NCI-H146 treated with DMSO at 0.1 percent for 48 hours (cell line): ENCODE measurements around the gene GH1.

Experiments used
- DNase-seq: peaks from one replicate; lab custom pipeline; 2025; ENCODE audit not compliant: unreplicated experiment; lab: John Stamatoyannopoulos, UW

Gene GH1

DNA sequence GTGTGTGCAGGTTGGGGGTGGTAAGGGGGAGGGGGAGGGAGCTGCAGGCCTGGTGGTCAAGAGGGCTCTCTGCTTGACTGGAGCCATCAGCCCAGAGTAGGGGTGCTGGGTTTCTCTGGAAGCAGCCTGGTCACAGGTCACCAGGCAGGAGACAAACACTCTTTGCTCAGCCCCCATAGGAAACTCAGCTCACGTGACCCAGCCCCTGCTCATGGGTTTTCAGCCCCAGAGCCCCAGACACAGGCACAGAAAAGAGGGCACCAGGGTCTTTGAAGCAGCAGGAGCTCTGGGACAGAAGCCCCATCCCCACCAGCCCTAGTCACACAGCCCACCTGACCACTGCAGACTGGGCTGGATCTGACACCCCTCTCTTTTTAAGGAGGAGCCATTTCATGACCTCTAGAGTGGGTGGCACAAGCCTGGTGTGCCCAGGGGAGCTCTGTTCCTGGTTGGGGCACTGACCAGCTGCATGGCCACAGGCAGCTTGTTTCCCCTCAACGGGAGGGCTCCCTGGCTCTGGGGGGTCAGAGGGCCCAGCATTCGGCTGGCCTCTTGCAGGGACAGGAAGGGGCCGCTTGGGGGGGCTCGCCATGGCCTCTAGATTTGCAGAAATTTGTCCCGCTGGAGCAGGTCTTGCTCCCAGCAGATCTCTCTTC is 27.3 kb upstream of the GH1 start:
- no peak for DNase-seq

DNA sequence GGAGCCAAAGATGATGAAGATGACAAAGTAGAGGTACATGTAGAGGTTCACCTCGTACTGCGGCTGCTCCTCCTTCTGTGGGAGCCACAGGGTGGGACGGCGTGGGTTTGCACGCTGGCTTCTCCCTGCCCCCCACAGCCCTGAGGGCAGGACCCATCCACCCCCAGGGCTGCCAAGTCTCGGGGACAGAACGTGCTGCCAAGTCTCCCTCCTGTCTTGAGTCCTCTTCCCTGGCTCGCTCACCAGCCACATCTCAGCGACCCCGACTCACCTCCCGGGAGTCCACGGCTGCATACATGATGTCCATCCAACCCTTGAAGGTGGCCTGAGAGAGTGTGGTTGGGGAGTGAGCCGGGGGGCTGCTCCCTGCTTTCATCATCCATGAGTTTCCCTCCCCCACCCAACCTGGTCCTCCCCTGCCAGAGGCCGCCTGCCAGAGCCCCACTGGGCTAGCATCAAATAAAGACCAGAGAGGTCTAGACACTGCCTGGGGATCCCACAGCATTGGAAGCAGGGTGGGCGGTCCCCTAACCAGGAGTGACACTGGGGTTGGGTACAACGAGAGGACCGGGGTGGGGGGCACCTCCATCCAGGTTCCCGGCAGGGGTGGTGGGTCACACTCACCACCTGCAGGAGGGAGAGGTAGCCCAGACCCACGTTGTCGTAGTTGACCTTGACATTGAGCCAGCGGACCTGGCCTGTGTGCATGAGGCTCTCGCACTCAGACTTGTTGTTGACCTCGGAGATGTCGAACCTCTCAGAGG is 26.3 kb upstream of the GH1 start:
- no peak for DNase-seq

DNA sequence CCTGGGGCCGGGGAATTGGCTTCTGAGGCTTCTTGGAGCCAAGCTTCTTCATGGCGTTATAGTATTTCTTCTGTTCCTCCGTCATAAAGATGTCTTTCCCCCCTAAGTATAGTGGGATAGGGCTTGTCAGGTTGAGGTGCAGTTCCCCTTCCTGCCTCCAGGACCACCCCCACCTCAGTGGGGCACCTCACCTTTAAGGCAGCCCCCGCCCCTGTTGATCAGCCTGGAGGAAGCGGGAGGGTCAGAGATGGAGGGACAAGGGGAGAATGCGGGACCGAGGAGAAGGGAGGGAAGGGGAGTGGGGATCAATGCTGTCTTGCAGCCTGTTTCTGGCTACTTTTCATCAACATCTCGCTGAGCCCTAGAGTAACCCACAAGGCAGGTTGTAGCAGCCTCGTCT is 25.1 kb upstream of the GH1 start:
- no peak for DNase-seq

DNA sequence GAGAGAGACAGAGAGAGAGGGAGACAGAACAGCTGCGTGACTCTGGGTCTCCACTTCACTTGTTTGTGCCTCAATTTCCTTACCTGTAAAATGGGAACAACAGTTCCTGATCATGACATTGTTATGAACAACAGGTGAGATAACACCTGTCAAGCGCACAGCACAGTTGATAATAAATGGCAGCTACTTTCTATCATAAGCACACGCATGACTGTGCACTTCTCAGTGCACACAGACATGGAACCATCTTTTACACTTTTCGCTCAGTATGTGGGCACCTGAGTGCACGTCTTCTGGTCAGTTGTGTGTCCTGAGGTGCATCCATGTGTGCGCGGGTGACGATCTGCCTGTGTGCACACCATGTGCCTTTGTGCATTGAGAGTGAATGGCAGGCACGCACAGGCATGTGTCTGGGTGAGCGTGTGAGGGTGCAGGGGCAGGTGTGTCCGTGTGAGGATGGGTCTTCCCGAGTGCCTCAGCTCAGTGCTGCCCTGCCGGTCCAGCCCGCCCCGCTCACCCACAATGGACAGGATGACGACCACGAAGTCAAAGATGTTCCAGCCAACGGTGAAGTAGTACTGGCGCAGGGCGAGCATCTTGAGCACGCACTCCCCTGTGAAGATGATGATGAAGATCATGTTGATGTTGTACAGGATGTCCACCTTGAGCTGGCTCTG is 23.8 kb upstream of the GH1 start:
- no peak for DNase-seq

DNA sequence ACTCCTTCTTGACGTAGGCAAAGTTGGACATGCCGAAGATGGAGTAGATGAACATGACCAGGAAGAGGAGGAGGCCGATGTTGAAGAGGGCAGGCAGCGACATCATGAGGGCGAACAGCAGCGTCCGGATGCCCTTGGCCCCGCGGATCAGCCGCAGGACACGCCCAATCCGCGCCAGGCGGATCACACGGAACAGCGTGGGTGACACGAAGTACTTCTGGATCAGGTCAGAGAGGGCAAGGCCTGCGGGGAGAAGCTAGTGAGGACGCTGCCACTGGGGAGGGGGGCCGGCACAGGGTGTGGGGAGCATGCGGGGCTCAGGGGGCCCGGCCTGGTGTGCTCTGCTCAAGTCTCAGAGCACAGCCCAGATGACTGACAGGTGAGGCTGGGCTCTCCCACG is 23.1 kb upstream of the GH1 start:
- no peak for DNase-seq

DNA sequence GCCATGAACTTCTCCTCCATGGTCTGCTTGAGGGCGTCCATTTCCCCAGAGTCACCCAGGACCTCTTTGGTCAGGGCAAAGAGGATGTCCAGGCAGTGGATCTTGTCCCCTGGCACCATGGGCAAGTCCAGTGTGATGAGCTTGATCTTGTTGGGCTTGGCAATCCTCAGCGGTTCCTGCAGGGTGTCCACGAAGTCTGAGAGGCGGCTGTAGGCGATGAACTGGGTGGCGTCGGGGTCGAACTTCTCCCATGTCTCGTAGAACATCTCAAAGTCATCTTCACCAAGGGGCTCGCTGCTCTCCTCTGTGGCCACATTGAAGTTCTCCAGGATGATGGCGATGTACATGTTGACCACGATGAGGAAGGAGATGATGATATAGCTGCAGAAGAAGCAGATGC is 22.5 kb upstream of the GH1 start:
- DNase-seq = no peak

DNA sequence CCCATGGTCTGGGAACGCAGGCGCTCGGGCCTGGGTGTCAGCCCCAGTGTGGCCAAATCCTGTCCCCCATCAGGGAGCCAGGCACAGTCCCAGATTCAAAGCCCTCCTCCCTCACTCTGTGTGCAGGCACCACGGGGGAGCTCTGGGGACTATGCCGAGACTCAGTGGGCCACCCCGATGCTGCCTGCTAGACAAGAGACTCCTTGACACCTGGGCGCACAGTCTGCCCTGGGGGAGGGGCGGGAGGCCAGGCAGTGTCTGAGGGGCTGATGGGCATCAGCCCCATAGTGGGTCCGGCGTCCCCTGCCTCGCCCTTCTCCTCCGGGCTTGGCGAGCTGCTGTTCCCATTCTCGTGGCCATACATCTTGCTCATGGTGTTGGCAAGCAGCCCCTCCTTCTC is 21.9 kb upstream of the GH1 start:
- no peak for DNase-seq

DNA sequence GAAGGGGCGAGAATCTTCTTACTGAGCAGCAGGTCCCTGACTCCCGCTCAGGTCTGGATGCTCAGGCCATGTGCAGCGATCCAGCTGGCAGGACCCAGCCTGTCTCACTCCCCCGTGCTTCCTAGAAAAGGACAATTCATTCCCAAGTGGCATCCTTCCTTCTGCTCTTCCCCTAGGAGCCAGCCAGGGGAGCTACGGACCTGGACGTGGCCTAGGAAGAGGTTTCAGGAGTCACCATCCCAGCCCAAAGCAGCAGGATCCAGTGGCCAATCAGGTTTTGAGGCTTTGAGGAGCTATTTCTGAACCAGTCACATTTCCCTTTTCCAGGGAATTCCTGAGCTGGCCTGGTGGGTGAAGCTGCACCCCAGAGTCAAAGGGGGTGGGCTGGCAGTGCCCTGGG is 21.2 kb upstream of the GH1 start:
- DNase-seq = no peak

DNA sequence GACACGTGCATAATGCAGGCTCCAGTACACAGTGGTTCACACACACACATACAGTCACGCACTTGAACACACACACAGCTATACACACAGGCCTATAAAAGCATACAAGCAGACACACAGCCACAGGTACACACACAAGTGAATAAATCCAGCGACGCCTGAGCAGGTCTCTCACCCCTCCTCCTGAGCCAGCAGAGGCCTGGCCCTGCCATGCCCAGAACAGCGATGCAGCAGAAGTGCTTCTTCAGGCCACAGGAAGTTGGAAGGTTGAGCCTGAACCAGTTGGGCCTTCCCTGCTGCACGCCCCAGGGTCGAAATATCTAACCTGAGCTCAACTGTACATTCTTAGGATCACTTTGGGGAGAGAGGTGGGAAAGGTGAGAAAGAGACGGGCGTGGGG is 20.8 kb upstream of the GH1 start:
- no peak for DNase-seq

DNA sequence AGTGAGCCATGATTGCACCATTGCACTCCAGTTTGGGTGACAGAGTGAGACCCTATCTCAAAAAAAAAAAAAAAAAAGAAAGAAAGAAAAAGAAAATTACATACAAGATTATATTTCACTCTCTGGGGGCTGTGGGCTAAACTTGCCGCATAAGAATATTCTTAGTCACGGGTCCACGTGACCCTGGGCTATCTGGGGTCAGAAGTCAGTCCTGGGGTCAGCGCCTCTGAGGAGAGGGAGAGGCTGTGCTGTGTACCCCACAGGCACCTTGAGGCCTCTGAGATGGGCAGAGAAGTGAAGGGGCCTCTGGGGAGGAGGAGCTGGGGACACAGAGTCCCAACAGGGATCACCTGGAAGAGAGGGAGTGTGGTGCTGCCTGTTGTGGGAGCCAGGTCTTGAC is 19.3 kb upstream of the GH1 start:
- DNase-seq = no peak

DNA sequence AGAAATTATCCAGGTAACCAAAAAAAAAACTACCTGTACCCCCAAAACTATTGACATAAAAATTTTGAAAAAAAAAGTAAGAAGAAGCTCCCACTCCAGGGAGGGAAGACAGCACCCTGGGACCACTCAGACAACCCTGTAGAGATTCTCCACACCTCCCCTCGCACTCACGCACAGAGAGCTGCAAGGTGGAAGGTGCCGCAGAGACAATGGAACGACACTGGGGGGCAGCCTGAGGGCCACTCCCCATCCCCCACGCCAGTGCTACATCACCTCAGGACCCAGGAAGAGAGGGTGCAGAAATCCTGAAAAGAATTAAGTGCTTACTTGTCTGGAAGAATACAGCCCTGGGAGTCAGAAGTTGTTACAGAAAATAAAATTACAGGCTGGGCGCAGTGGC is 18.7 kb upstream of the GH1 start:
- DNase-seq = no peak

DNA sequence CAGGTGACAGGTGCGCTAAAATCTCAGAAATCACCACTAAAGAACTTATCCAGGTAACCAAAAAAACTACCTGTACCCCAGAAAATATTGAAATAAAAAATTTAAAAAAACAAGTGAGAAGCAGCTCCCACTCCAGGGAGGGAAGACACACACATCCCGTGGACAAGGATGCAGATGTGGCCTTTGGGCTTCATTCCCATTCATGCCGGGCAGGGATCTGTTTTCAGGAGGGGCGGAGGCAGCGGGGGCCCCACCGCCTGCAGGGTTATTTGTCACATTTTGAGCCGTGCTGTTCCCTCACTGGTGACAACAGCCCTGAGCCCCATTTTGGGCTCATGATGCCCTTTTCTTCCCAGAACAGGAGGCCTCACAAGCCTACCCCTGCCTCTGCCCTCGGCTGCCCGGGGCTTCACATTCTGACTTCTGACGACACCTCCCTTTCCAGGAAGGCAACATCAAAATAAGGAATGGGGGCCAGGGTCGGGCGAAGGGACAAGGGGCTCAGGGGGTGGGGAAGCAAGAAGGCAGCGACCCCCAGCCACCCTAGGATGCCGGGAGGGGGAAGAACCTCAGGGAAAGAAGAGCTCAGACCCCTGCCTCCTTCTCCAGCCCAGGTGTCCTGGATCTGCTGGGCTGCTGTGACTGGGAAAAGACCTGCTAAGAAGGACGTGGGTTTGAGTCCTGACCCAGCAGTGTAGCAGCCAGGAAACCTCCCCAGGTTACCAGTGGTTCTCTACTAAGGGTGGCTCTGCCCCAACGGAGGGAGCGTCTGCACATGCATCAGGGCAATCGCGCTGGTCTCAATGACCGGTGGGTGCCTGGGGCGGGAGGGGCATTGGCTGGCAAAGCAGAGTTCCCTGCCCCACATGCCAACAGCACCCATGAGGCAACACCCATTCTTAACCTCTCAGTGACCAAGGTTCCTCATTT is 15.8 kb upstream of the GH1 start:
- no peak for DNase-seq

DNA sequence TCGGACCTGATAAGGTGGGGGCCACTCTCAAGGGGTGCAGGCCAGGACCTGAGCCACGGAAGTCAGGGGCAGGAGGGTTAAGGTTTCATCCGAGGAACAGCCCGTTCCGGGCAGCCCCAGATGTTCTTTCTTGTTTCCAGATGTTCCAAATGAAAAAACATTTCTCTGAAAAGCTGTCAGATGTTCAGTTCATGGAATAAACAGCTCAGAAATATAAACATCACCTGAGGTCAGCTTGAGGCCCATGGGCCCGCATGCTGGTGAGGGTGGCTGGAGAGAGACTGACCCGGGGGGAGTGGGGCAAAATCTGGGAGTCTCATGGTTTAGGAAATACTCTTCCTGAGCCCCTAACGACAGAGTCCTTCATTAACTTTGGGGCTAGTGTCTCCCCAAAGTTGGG is 15.0 kb upstream of the GH1 start:
- no peak for DNase-seq

DNA sequence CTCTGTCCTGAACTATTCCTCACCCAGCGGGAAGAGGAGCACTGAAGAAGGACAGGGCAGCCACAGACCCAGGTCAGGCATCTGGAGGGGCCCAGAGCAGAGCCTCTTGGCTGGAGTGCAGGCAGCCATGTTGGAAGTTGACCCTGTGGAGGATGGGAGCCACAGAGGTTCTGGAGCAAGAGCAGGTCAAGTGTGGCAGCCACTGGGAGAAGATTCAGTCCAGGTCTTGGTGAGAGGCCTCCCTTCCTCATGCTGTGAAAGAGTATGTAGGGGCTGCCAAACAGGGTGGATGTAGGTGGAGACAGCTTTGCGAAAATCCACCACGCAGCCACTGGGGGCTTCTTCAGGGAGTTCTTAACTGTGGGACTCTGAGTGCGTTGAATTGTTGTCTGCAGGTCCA is 14.1 kb upstream of the GH1 start:
- no peak for DNase-seq

DNA sequence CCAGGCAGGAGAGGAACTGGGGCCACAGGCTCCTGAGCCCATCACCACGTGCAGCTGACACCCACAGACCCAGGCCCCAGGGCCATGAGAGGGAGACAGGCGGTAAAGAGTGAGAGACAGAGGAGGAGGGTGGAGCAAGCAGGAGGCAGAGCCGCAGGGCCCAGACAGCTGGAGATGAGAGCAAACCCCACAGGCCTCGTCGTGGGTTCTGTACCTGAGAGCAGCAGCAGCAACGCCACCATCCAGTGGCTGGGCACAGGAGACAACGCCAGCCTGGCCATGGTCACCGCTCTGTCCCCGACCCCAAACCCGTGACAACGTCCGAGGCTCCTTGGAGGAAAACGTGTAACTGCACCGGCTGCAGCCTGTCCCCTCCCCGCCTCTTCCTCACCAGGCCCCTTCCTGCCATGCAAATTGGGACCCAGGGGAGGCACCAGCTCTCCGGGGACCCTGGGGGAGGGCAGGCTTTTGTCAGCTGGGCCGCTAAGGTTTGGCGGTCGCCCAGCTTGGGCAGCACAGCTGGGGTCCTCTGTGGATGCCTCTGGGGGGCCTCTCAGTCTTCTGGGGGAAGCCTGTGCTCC is 13.4 kb upstream of the GH1 start, which contains the start of gene CD79B:
Gene CD79B (minus strand): TSS at position 351 of the 581 bp plus-strand sequence. CDS start 70 bp downstream, at position 281.
- DNase-seq = no peak

DNA sequence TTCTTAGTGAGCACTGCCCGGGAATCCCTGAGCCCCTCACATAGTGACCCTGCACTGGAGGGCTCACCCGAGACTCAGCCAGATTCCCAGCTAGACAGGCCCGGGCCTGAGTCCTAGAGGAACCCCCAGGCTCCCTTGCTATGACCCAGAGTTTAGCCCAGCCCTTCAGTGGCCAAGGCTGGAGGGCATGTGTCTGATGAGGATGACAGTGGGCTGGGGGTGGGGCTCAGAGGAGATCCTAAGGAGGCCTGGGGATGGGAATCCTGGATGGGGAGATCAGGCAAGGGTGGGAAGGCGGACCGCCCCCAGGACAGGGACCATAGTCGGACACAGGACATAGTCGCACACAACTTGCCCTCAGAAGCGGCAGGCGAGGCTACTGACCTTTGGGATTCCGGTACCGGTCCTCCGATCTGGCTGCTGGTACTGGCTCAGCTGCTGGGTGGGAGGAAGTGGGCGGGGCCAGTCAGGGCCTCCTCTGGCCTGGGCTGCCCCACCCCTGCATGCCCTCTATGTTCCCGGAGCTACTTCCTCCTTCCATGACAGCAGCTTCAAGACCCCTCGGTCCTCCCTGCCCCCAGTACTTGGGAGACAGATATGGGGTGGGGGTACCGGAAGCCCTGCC is 12.4 kb upstream of the GH1 start:
- DNase-seq = no peak

DNA sequence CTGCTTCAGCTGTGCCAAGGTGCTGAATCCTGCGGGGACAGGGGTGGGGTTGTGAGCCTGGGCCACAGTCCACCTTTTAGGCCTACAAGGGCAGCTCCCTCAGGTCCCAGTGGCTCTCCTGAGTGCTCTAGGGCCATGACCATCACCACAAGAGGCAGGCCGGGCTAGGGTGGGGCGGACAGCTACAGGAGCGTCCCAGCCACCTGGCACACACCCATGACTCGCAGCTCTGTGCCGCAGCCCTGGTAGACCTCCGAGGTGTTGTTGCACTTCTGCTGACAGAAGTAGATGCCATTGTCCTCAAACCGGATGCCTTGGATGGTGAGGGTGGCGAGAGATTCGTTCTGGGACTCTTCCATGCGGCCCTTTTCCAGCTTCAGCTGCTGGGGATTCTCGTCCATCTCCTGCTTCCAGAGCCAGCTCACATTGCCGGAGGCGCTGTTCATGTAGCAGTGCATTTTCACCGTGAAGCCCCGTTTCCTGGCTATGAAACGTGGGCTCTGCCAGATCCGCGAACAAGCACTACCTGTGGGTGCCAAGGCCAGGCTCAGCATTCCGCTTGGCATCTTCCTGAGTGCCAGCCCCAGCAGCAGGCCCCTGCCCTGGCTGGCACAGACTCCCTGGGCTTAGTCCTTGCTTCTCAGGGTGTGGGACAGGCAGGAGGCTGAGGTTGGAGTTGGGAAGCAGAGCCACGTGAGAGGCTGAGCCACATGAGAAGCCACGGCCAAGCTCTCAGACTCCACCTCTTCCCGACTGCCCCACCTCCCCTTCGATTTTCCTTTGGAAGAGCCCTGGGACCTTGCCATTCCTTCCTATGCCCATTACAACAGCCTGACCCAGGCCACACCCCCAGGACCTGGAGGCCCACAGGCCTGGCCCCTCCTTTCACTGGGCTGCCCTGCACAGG is 11.5 kb upstream of the GH1 start:
- no peak for DNase-seq

DNA sequence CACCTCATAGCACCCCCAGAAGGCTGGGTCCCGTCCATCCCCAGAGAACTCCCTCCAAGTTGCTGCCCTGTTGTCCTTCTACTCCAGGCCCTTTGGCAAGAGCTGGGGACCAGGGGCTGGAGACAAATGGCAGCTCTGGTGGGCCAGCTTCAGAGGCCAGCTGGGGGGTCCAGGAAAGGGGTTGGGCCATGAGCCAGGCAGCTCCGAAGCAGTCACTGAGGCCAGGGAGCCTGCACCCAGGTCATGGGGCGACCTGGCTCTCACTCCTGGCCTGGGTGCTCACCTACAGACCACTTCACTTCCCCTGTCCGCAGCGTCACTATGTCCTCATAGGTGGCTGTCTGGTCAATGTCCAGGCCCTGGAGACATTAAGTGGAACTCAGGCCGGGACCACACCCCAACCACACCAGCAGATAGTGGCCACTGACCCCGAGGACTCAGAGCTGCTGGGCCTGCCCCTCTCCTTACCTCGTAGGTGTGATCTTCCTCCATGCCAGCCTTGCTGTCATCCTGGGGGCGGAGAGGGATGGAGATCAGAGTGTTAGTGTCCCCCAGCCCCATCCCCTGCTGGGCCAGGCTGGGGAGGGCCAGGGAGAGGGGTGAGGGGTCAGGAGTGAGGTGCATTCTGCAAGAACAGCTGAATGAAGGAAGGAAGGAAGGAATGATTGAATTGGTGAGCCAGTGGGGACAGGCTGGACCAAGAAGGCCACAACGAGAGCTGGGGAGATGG is 10.5 kb upstream of the GH1 start:
- no peak for DNase-seq
